Heart right ventricle (tissue), 16 donors: ENCODE data around the gene GBP7. TPM values are rescaled to one million over a fixed set of nuclear protein-coding genes. Genes with fewer than 3 reads are reported as not detected.

Source experiments
- ATAC-seq, 8 donors: fragments of 200-7000 bp; cut with Tn5 transposase; one replicate each; pipeline ENCODE4 v1.9.1; 2020; ENCODE audit warnings: mild to moderate bottlenecking in 8 of 8, moderate library complexity in 8 of 8, moderate number of reproducible peaks in 1 of 8
- DNase-seq, 2 donors: peaks; one replicate each; pipeline ENCODE4 v3.0.0-alpha.2; 2020
- H3K27ac ChIP-seq, 10 donors: fragments of 200-600 bp; sonication (generic) in 2 of 10; one replicate each; pipeline versions ENCODE4 v1.5.0 to v1.8.0; 2020 to 2022; ENCODE audit warnings: mild to moderate bottlenecking in 3 of 10
- H3K27me3 ChIP-seq, 7 donors: fragments of 200-600 bp; one replicate each; pipeline ENCODE4 v1.8.0; 2021 to 2022; ENCODE audit warnings: mild to moderate bottlenecking in 2 of 7
- H3K36me3 ChIP-seq, 9 donors: fragments of 200-600 bp; sonication (generic) in 1 of 9; one replicate each; pipeline versions ENCODE4 v1.5.0 to v1.8.0; 2020 to 2022; ENCODE audit warnings: mild to moderate bottlenecking in 2 of 9
- H3K4me1 ChIP-seq, 9 donors: fragments of 200-600 bp; sonication (generic) in 1 of 9; one replicate each; pipeline versions ENCODE4 v1.5.0 to v1.8.0; 2020 to 2022; ENCODE audit warnings: mild to moderate bottlenecking in 4 of 9
- H3K4me3 ChIP-seq, 10 donors: fragments of 200-600 bp; sonication (generic) in 2 of 10; one replicate each; pipeline versions ENCODE4 v1.5.0 to v1.8.0; 2020 to 2022; ENCODE audit warnings: mild to moderate bottlenecking in 7 of 10, moderate library complexity in 2 of 10
- H3K9me3 ChIP-seq, 11 donors: fragments of 200-600 bp in 10 of 11; sonication (generic) in 2 of 11; one replicate each; pipeline versions ENCODE4 v1.5.0 to v1.8.0; 2013 to 2022; ENCODE audit warnings: mild to moderate bottlenecking in 2 of 11, control low read depth in 1 of 11, moderate library complexity in 1 of 11
- CTCF ChIP-seq, 9 donors: fragments of 200-600 bp; sonication (generic) in 2 of 9; IDR thresholded peaks; one replicate each; pipeline versions ENCODE4 v1.5.0 to v1.8.0; 2021 to 2022; ENCODE audit warnings: antibody characterized with exemption in 9 of 9, mild to moderate bottlenecking in 5 of 9, moderate library complexity in 1 of 9
- WGBS, 2 donors: extraction: QIAGEN DNeasy Blood & Tissue Kit; methylation state at CpG; one replicate each; pipeline ENCODE4 v1.1.7; 2013; ENCODE audit warnings: inconsistent platforms in 1 of 2; 5-methylcytosine and 5-hydroxymethylcytosine counted together
- intact Hi-C, 10 donors: fragments of 100-400 bp; cut with DNase I; formaldehyde crosslinking; loops; one replicate each; pipeline versions ENCODE4 v1.11.1 to v1.14.2; 2022
- polyA plus RNA-seq, 2 donors: library from polyadenylated mRNA; stranded (reverse); fragments of 200-250 nt; gene quantifications; one replicate each; pipeline ENCODE4 v1.2.3, GENCODE V29; 2013
- total RNA-seq, 10 donors: library from RNA; stranded (reverse); fragmentation: NEBNext Ultra II Directional in 3 of 10; extraction: Animal tissue kit (Norgen Biotek cat#: 25700) in 3 of 10; gene quantifications; one replicate each; pipeline versions ENCODE4 v1.2.1 to v1.2.4, GENCODE V29; 2021 to 2023
- donor health status: Arrhythmogenic right ventricular cardiomyopathy.
- donor health status: ischemic (EF 13 %, LVEDD 7.1; RV severe dilation, severe dysfunction).
- donor health status: healthy with polysubstance abuse.
- donor health status: DM: no; HTN: yes; CAD: no.
- donor health status: DM: no; HTN: no; CAD: no.
- donor health status: ischemic (EF 25% LVEDD 6.9; RV normal size, moderate dysfunction).
- donor health status: ischemic (EF 25% LVEDD 5.7; RV mildly dilated, moderate dysfunction).
- donor health status: healthy.
- donor health status: DM: yes; HTN: yes; CAD: no.
- donor health status: Ischemic cardiomyopathy.
- donor health status: ischemic (EF 35%, LVEDD 5.7; RV mildly dilated, moderate dysfunction).
- donor health status: nonischemic (EF 11% LVEDD 7.7; RV severe dilation, severe dysfunction).
- donor health status: DM: yes; HTN: yes; CAD: no.
- donor health status: PGD.
- donor health status: ischemic (EF 29% LVEDD 5.4; RV normal size, mild dysfunction).
- donor health status: nonischemic (EF 23%, LVEDD 6.1; RV moderate dilation, normal function).

GBP7 gene
- total and polyA plus RNA-seq, 12 donors, result 0.17 to 0.42 TPM; not detected in 10

DNA sequence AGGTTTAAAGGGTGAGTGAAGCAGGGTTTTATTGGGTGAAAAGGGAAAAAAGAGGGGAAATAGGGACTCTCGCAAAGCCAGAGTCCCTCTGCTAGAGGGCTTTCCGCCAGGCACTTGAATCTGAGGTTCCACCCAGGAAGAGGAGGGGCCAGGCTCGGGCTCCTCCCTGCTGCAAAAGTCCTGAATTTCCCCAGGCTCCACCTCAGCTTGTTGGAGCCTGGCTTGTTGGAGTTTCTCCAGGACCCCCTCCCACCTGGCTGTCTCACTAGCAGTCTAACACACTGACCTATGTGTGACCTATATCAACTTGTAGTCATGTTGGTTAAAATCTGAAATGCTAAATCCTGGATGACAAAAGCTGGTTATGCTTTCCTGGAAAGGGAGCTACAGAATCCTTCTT, 75.4 kb downstream of the GBP7 start:
- no peaks in the 10 kb centered on the region for H3K4me1 ChIP-seq
- no peak for TF ChIP-seq CTCF (IDR thresholded peaks at IDR 0.05)
- peaks cover 0 to 15% (median 8%) of the 10 kb centered on the region in 9 donors for H3K36me3 ChIP-seq
- peaks cover 0 to 17% (median 7%) of the 10 kb centered on the region in 11 donors for H3K9me3 ChIP-seq
- intact Hi-C loops, result no loop called here
- ATAC-seq (no peak), DNase-seq (no peak)
- H3K27ac ChIP-seq, result no peak overlapping the region
- H3K27me3 ChIP-seq, result no peaks in the 10 kb centered on the region
- 85 to 94% methylated on average over 3 of the region's 3 CpGs for WGBS, 2 donors
- H3K4me3 ChIP-seq, result no peak overlapping the region

GRCh38 chr1:89098857-89099256, 76.9 kb downstream of the GBP7 start:
- no peak for DNase-seq
- TF ChIP-seq CTCF (IDR thresholded peaks at IDR 0.05), result no peak
- intact Hi-C loops, result no loop called here
- no peaks in the 10 kb centered on the region for H3K27me3 ChIP-seq
- H3K9me3 ChIP-seq, result peaks cover 0 to 19% (median 7%) of the 10 kb centered on the region in 11 donors
- WGBS, 2 donors, result 74 to 87% methylated on average over 3 of the region's 3 CpGs
- H3K4me3 ChIP-seq, result no peak overlapping the region
- ATAC-seq, result no peak
- no peaks in the 10 kb centered on the region for H3K4me1 ChIP-seq
- H3K27ac ChIP-seq, result no peak overlapping the region
- no peaks in the 10 kb centered on the region for H3K36me3 ChIP-seq

GRCh38 chr1:89095737-89096136, 80.1 kb downstream of the GBP7 start:
- intact Hi-C loops, result no loop called here
- no peak for DNase-seq
- ATAC-seq, result no peak
- TF ChIP-seq CTCF (IDR thresholded peaks at IDR 0.05), result no peak
- Histone ChIP-seq H3K4me1 (no peaks in the 10 kb centered on the region), H3K27ac (no peak overlapping the region), H3K27me3 (no peaks in the 10 kb centered on the region), H3K9me3 (peaks cover 0 to 19% (median 7%) of the 10 kb centered on the region in 11 donors), H3K4me3 (no peak overlapping the region), H3K36me3 (no peaks in the 10 kb centered on the region)
- WGBS, 2 donors, result 89 to 92% methylated on average over 2 of the region's 2 CpGs

- Histone ChIP-seq H3K4me3 (no peak overlapping the region), H3K4me1 (no peaks in the 10 kb centered on the region), H3K9me3 (no peaks in the 10 kb centered on the region), H3K36me3 (no peaks in the 10 kb centered on the region), H3K27me3 (no peaks in the 10 kb centered on the region), H3K27ac (no peak overlapping the region)
- no peak for DNase-seq
- no peak for TF ChIP-seq CTCF (IDR thresholded peaks at IDR 0.05)
- 62 to 73% methylated on average over 1 of the region's 1 CpG for WGBS, 2 donors
- intact Hi-C loops, result loop anchor here in 6 of 10 donors (5.0 to 10.0 kb wide), 8 partner anchors 52 to 367 kb away; no protein-coding TSS in a partner anchor
- no peak for ATAC-seq
Measured at GRCh38 chr1:89089962-89090361, 85.8 kb downstream of the GBP7 start.
